ENCODE measurements around the gene AASS.

The AASS gene

GRCh38 chr7:122056977-122057376, 87.1 kb downstream of the AASS start:
- H3K9me3 ChIP-seq = no peaks in the 10 kb centered on the region
- in situ Hi-C loops (cut with MboI; ENCODE audit: low sequenced_read_pairs) = no loop called here
- no peak overlapping the region for H3K4me3 ChIP-seq
- DNase-seq (ENCODE audit: low spot score in 2 of 2) = no peak
- H3K4me1 ChIP-seq = peaks cover 11% of the 10 kb centered on the region
- no peaks in the 10 kb centered on the region for H3K36me3 ChIP-seq (replicated peaks)
- no peaks in the 10 kb centered on the region for H3K27me3 ChIP-seq (ENCODE audit: low read depth)

- H3K36me3 ChIP-seq (replicated peaks) = no peaks in the 10 kb centered on the region
- in situ Hi-C loops (cut with MboI; ENCODE audit: low sequenced_read_pairs) = no loop called here
Measured at GRCh38 chr7:122055073-122055472, 89.0 kb downstream of the AASS start.

DNA sequence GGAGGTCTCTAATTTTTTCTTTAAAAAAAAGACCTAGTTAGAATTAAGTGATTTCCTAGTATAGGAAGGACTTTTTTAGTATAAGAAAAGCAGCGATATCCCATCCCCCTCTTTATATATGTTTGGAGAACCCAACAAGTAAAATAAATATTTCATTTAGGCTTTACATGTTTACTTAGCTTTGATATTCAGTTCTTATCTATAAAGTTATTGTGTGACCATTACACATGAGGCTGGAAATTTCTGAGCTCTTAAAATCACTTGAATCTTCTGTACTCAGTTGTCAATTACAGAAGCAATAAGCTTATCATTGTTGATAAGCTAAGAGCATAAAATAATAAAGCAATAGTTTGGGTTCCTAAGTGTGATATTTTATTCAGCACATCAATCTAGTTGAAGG, 89.7 kb downstream of the AASS start:
- Histone ChIP-seq H3K4me3 (no peak overlapping the region), H3K36me3 (replicated peaks) (no peaks in the 10 kb centered on the region), H3K27me3 (ENCODE audit: low read depth) (no peaks in the 10 kb centered on the region), H3K4me1 (peaks cover 5% of the 10 kb centered on the region; the same call in 1 of the 2 replicates), H3K9me3 (no peaks in the 10 kb centered on the region)
- in situ Hi-C loops (cut with MboI; ENCODE audit: low sequenced_read_pairs) = no loop called here
- no peak for DNase-seq (ENCODE audit: low spot score in 2 of 2)

More at GRCh38 chr7:122055073-122055472, 89.0 kb downstream of the AASS start:
- no peaks in the 10 kb centered on the region for H3K27me3 ChIP-seq (ENCODE audit: low read depth)
- no peaks in the 10 kb centered on the region for H3K9me3 ChIP-seq
- no peak overlapping the region for H3K4me3 ChIP-seq
- DNase-seq (ENCODE audit: low spot score in 2 of 2) = no peak
- H3K4me1 ChIP-seq = peaks cover 10% of the 10 kb centered on the region

DNA sequence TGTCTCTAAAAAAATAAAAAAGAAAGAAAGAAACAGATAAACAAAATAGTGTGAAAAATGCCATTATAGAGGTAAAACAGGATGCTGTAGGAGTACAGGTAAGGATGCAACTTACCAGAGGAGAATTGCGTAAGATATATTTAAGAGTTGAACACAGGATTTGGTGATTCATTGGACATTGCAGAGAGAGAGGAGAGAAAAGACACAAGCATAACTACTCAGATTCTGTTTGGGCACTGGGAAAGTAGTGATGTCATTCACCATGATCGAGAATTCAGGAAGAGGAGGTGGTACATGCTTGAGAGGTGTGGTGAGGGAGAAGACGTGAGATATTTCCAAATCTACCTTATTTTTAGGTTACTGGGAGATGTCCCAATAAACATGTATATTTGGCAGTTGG, 97.6 kb downstream of the AASS start:
- no peaks in the 10 kb centered on the region for H3K27me3 ChIP-seq (ENCODE audit: low read depth)
- H3K4me1 ChIP-seq = no peaks in the 10 kb centered on the region
- no peak overlapping the region for H3K4me3 ChIP-seq
- in situ Hi-C loops (cut with MboI; ENCODE audit: low sequenced_read_pairs) = no loop called here
- H3K36me3 ChIP-seq (replicated peaks) = no peaks in the 10 kb centered on the region
- H3K9me3 ChIP-seq = no peaks in the 10 kb centered on the region
- no peak for DNase-seq (ENCODE audit: low spot score in 2 of 2)

DNA sequence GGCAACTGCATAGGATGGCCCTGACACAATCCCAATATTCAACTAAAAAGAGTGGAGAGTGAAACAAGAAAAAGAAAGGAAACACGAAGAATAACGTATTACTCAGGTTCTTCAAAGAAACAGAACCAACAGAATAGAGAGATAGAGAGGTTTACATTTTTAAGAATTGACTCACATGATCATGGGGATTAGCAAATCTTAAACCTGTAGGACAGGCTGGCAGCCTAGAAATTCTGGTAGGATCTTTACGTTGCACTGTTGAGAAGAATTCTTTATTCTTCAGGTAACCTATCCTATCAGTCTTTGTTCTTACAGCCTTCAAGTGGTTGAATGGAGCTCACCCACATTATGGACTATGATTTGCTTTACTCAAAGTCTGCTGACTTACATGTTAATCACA, 103.9 kb downstream of the AASS start:
- no peak for DNase-seq (ENCODE audit: low spot score in 2 of 2)
- no peaks in the 10 kb centered on the region for H3K4me1 ChIP-seq
- H3K4me3 ChIP-seq = no peak overlapping the region
- H3K9me3 ChIP-seq = no peaks in the 10 kb centered on the region
- no peaks in the 10 kb centered on the region for H3K36me3 ChIP-seq (replicated peaks)
- peaks cover 3% of the 10 kb centered on the region; the same call in 1 of the 2 replicates for H3K27me3 ChIP-seq (ENCODE audit: low read depth)
- in situ Hi-C loops (cut with MboI; ENCODE audit: low sequenced_read_pairs) = no loop called here

- no peaks in the 10 kb centered on the region for H3K4me1 ChIP-seq
- no peaks in the 10 kb centered on the region for H3K9me3 ChIP-seq
- no peak for DNase-seq (ENCODE audit: low spot score in 2 of 2)
- no peak overlapping the region for H3K4me3 ChIP-seq
- H3K27me3 ChIP-seq (ENCODE audit: low read depth) = peaks cover 3% of the 10 kb centered on the region; the same call in 1 of the 2 replicates
- in situ Hi-C loops (cut with MboI; ENCODE audit: low sequenced_read_pairs) = no loop called here
- H3K36me3 ChIP-seq (replicated peaks) = no peaks in the 10 kb centered on the region
Measured at GRCh38 chr7:122038904-122039303, 105.1 kb downstream of the AASS start.

DNA sequence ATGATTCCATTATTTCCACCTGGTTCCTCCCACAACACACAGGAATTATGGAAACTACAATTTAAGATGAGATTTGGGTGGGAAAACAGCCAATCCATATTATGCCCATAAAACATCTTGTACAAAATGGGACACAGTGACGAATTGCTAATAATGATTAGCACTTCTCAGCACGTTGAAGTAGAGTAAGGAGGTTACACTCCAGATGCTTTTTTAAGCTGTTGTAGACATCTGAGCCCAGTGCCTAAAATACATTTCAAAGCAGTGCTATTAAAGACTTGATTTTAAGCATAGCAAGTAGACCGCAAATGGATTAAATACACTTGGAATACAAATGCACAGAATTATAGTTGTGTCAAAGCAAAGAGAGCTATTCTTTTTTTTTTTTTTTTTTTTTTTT, 105.9 kb downstream of the AASS start:
- no peak overlapping the region for H3K4me3 ChIP-seq
- in situ Hi-C loops (cut with MboI; ENCODE audit: low sequenced_read_pairs) = no loop called here
- H3K27me3 ChIP-seq (ENCODE audit: low read depth) = peaks cover 3% of the 10 kb centered on the region; the same call in 1 of the 2 replicates
- H3K9me3 ChIP-seq = no peaks in the 10 kb centered on the region
- no peak for DNase-seq (ENCODE audit: low spot score in 2 of 2)
- H3K4me1 ChIP-seq = no peaks in the 10 kb centered on the region
- H3K36me3 ChIP-seq (replicated peaks) = no peaks in the 10 kb centered on the region

DNA sequence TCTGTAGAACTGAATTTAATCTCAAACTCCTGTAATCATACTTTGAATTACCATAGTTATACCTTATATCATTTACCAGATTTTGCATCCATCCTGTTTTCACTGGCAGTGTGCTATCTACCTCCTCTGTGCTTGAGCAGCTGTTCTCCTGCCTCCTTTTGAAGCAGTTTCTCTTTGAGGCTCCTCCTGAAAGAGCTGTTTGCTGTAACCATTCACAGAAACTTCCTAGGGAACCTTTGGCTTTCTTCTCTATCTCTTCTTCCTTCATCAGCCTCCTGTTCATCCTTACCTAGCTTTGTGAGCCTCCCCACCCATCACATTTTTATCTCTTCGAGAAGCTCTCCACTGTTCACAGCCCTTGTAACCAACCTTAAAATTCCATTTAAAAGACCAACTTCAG, 108.2 kb downstream of the AASS start:
- DNase-seq (ENCODE audit: low spot score in 2 of 2) = no peak
- Histone ChIP-seq H3K27me3 (ENCODE audit: low read depth) (peaks cover 5% of the 10 kb centered on the region), H3K36me3 (replicated peaks) (no peaks in the 10 kb centered on the region), H3K9me3 (no peaks in the 10 kb centered on the region), H3K4me1 (no peaks in the 10 kb centered on the region), H3K4me3 (no peak overlapping the region)
- in situ Hi-C loops (cut with MboI; ENCODE audit: low sequenced_read_pairs) = no loop called here

GRCh38 chr7:122033641-122034040, 110.4 kb downstream of the AASS start:
- H3K9me3 ChIP-seq = no peaks in the 10 kb centered on the region
- H3K27me3 ChIP-seq (ENCODE audit: low read depth) = peaks cover 5% of the 10 kb centered on the region
- no peak for DNase-seq (ENCODE audit: low spot score in 2 of 2)
- H3K36me3 ChIP-seq (replicated peaks) = no peaks in the 10 kb centered on the region
- in situ Hi-C loops (cut with MboI; ENCODE audit: low sequenced_read_pairs) = no loop called here
- H3K4me1 ChIP-seq = no peaks in the 10 kb centered on the region
- no peak overlapping the region for H3K4me3 ChIP-seq

GRCh38 chr7:122027058-122027457, 117.0 kb downstream of the AASS start:
- Histone ChIP-seq H3K4me1 (no peaks in the 10 kb centered on the region), H3K36me3 (replicated peaks) (no peaks in the 10 kb centered on the region), H3K4me3 (no peak overlapping the region), H3K27me3 (ENCODE audit: low read depth) (peaks cover 6% of the 10 kb centered on the region; the same call in 1 of the 2 replicates), H3K9me3 (no peaks in the 10 kb centered on the region)
- in situ Hi-C loops (cut with MboI; ENCODE audit: low sequenced_read_pairs) = no loop called here
- no peak for DNase-seq (ENCODE audit: low spot score in 2 of 2)

Data from HAP-1 (cell line).